Urothelium cell line (cell line): ENCODE data around the gene GPR135.

Experiments used
- DNase-seq: peaks from one replicate; pipeline ENCODE4 v3.0.0; 2011; ENCODE audit warnings: low spot score, mixed read lengths
- FAIRE-seq: peaks from 2 replicates; lab custom pipeline; 2011; peaks lifted over from hg19 to GRCh38; lab: Jason Lieb, UNC

Gene GPR135

GRCh38 chr14:59465316-59466135 is at the start of gene GPR135:
Gene GPR135, minus strand, starts transcription at chr14:59465380. Its CDS starts 154 bp downstream, at chr14:59465226.
- DNase-seq (peak; percentile 80), FAIRE-seq (peak; percentile 82)

- DNase-seq (peak; percentile 46), FAIRE-seq (no peak)
Measured at GRCh38 chr14:59511916-59512575, 46.9 kb upstream of the GPR135 start.

- DNase-seq (no peak), FAIRE-seq (no peak)
Measured at GRCh38 chr14:59510966-59511365, 45.8 kb upstream of the GPR135 start.

GRCh38 chr14:59510001-59510400 is 44.8 kb upstream of the GPR135 start:
- FAIRE-seq = no peak

GRCh38 chr14:59509101-59509500 is 43.9 kb upstream of the GPR135 start:
- FAIRE-seq (no peak), DNase-seq (no peak)

More at GRCh38 chr14:59510001-59510400, 44.8 kb upstream of the GPR135 start:
- DNase-seq = no peak

GRCh38 chr14:59507752-59508103 is 42.5 kb upstream of the GPR135 start:
- DNase-seq (no peak), FAIRE-seq (peak; percentile 27)

- FAIRE-seq (peak; percentile 27), DNase-seq (peak; percentile 77)
Measured at GRCh38 chr14:59507063-59507751, 42.0 kb upstream of the GPR135 start.

- FAIRE-seq (no peak), DNase-seq (no peak)
Measured at GRCh38 chr14:59503256-59503655, 38.1 kb upstream of the GPR135 start.

- no peak for FAIRE-seq
- DNase-seq = no peak
Measured at GRCh38 chr14:59500732-59501131, 35.6 kb upstream of the GPR135 start.

GRCh38 chr14:59492384-59492783 is 27.2 kb upstream of the GPR135 start:
- FAIRE-seq (no peak), DNase-seq (no peak)

GRCh38 chr14:59490756-59491155 is 25.6 kb upstream of the GPR135 start:
- no peak for DNase-seq
- FAIRE-seq = no peak

GRCh38 chr14:59484639-59485175 is 19.5 kb upstream of the GPR135 start:
- FAIRE-seq (no peak), DNase-seq (no peak)

GRCh38 chr14:59483819-59484638 is 18.8 kb upstream of the GPR135 start, which contains the start of the genes JKAMP and L3HYPDH:
Gene JKAMP, plus strand, starts transcription at chr14:59484517. Its CDS starts 73 bp downstream, at chr14:59484590.
Gene L3HYPDH, minus strand, starts transcription at chr14:59484408. Its CDS starts 92 bp downstream, at chr14:59484316.
- FAIRE-seq = peak; percentile 93
- DNase-seq = peak; percentile 99

- DNase-seq (peak; percentile 58), FAIRE-seq (peak; percentile 78)
Measured at GRCh38 chr14:59483363-59483762, 18.2 kb upstream of the GPR135 start.

GRCh38 chr14:59482541-59483331 is 17.6 kb upstream of the GPR135 start:
- FAIRE-seq = no peak
- DNase-seq = peak; percentile 74

GRCh38 chr14:59481871-59482540 is 16.8 kb upstream of the GPR135 start:
- DNase-seq = no peak
- FAIRE-seq = peak; percentile 40

- FAIRE-seq = no peak
- no peak for DNase-seq
Measured at GRCh38 chr14:59481407-59481806, 16.2 kb upstream of the GPR135 start.

- FAIRE-seq = no peak
Measured at GRCh38 chr14:59480166-59480565, 15.0 kb upstream of the GPR135 start.

GRCh38 chr14:59478540-59478939 is 13.4 kb upstream of the GPR135 start:
- no peak for FAIRE-seq
- DNase-seq = no peak

More at GRCh38 chr14:59480166-59480565, 15.0 kb upstream of the GPR135 start:
- no peak for DNase-seq
